LNCaP clone FGC (cell line): ENCODE data around the gene SLC36A4.
"Not testable (repeated sequence)": the region's sequence is repeated elsewhere in the genome, so short reads cannot be mapped to it uniquely, and the experiment has no call there.

ENCODE experiments used
- DNase-seq: peaks from one replicate; pipeline ENCODE4 v3.0.0-alpha.2; 2011; ENCODE audit warnings: low read depth
- H3K4me3 ChIP-seq: 2 replicates; pipeline ENCODE4 v1.5.1; 2011; ENCODE audit warnings: mild to moderate bottlenecking, low read depth, low read length, control low read depth
- CTCF ChIP-seq: IDR thresholded peaks from 2 replicates; pipeline ENCODE4 v1.5.1; 2012; ENCODE audit warnings: mild to moderate bottlenecking; ENCODE audit not compliant: control insufficient read depth, insufficient read depth; ENCODE audit errors: extremely low read depth

SLC36A4 gene

DNA sequence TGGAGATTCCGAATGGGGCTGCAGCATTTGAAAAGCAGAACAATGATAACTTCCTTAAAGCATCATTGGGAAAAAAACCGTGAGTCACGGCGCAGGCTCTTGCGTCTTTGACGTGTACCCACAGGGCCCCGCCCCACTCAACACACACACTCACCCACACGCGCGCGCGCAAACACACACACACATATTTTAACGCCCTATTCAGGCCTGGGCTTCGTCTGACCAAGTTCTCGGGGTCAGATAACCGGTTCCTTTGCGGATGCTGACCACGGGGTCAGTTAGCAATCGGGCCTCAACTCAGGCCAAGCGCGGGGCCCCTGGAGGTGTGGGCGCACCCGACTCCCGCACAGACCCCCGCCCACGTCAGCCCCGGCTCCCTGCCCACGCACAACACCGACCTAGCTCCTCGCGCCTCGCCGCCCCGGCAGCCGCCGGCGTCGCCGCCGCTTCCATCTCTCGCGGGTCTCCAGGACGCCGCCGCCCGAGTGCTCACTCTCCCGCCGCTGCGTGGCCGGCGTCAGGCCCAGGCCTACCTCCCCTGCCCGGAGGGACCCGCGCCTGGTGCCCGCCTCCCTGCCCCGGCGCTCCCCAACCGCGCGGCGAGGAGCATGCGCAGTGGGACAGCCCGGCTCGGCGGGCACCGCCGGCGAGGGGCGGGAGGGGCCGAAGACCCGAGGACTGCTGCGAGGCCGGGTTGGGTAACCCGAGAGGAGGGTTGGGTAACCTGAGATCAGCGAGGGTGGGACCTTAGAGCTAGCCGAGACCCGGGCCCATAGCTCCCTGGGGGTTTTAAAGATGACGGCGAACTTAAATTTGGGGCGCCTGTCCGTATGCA is at the start of gene SLC36A4:
Gene SLC36A4, minus strand, starts transcription at position 612 of the 835 bp plus-strand sequence. Its CDS starts 159 bp downstream, at position 453.
- H3K4me3 ChIP-seq, result peak within 1 kb of the TSS; percentile 67
- peak; percentile 54 for DNase-seq
- TF ChIP-seq CTCF, result no peak

DNA sequence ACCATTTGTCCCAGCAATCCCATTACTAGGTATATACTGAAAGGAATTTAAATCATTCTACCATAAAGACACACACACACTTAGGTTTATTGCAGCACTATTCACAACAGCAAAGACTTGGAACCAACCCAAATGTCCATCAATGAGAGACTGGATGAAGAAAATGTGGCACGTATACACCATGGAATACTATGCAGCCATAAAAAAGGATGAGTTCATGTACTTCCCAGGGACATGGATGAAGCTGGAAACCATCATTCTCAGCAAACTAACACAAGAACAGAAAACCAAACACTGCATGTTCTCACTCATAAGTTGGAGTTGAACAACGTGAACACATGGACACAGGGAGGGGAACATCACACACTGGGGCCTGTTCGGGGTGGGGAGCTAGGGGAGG is 49.0 kb upstream of the SLC36A4 start:
- DNase-seq, H3K4me3 ChIP-seq: not testable (repeated sequence)

- DNase-seq, result no peak
- no peak overlapping the region for H3K4me3 ChIP-seq
- TF ChIP-seq CTCF, result no peak
Observed at GRCh38 chr11:93244018-93244417, 46.2 kb upstream of the SLC36A4 start.

GRCh38 chr11:93239966-93240365 is 42.2 kb upstream of the SLC36A4 start:
- no peak overlapping the region for H3K4me3 ChIP-seq
- no peak for DNase-seq
- TF ChIP-seq CTCF, result no peak

DNA sequence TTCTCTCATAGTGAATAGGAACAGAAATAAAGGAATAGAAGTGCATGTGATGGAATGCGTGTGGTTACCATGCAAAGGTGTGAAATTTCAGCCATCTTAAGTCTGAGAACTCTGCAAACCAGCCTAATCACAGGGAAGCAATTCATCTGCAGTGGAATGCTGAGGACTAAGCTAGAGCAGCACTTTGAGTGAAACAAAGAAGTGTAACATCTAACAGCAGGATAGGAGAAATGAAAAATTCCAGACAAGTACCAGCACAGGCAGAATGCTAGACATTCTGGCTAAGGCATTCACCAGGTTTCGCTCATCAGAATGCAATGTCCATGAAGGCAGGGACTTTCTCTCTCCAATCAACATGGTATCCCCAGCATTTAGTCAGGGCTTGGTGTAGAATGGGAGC is 41.2 kb upstream of the SLC36A4 start:
- no peak for DNase-seq
- TF ChIP-seq CTCF, result no peak
- H3K4me3 ChIP-seq, result no peak overlapping the region

DNA sequence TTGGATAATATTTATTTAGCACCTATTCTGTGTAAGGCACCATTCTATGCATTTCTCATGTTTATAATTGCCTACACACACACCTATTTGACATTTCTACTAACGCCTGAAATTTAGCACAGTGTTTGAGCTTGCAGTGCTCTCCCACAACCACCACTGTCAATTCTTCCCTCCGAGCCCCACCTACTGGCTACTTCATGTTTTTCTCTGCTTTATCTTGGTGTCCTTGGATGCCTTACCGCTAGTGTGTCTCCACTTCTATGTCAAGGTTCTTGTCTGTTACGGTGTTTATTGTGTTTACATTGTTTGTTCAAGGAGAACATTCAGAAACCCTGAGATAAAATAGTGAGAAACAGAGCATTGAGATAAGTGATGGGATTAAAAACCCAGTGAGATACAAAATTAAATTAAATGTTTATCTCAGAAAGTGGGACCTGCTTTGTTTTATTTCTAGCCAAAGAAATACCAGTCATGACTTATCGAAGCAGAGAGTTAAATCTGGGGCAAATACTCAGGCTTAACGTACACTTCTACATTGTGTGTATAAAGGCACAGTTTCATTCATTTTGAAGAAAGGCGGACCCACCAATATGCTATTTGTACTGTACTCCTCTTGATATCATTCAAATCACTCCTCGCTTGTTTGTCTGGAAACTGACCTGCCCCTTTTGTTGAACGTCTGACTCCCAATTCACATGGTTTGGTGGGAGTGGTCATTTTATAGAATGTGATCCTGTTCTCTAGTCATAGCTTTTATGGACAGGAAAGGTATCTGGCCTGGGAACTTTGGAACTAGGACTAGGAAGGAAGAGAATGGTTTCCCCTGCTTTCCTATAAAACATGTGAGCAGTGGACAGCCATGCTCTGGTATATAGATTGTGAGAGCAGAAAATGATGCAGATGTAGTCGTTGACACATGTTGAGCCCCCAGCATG is 39.2 kb upstream of the SLC36A4 start:
- TF ChIP-seq CTCF, result peak; percentile 67
- peak; percentile 96 for DNase-seq
- no peak overlapping the region for H3K4me3 ChIP-seq

GRCh38 chr11:93234602-93235207 is 36.9 kb upstream of the SLC36A4 start:
- DNase-seq, result peak; percentile 68
- peak; percentile 100 for TF ChIP-seq CTCF
- no peak overlapping the region for H3K4me3 ChIP-seq
